HG02885 (cell line): ENCODE measurements around the gene SMG6.

Experiments
- ATAC-seq: cut with Tn5 transposase; IDR thresholded peaks from one replicate; pipeline ENCODE4 v1.9.1; 2021; ENCODE audit warnings: mild to moderate bottlenecking; ENCODE audit not compliant: unreplicated experiment, poor library complexity

The SMG6 gene

GRCh38 chr17:2238432-2239169, 65.0 kb downstream of the SMG6 start:
- peak; percentile 60 for ATAC-seq

GRCh38 chr17:2237950-2238349, 65.6 kb downstream of the SMG6 start:
- no peak for ATAC-seq

- no peak for ATAC-seq
Measured at GRCh38 chr17:2237521-2237921, 66.1 kb downstream of the SMG6 start.

GRCh38 chr17:2235792-2236366, 67.7 kb downstream of the SMG6 start:
- ATAC-seq, result no peak

- no peak for ATAC-seq
Measured at GRCh38 chr17:2235265-2235664, 68.3 kb downstream of the SMG6 start.

GRCh38 chr17:2233441-2233947, 70.1 kb downstream of the SMG6 start:
- no peak for ATAC-seq

- ATAC-seq, result no peak
Measured at GRCh38 chr17:2232244-2232638, 71.3 kb downstream of the SMG6 start.

- ATAC-seq, result no peak
Measured at GRCh38 chr17:2230877-2231276, 72.7 kb downstream of the SMG6 start.

GRCh38 chr17:2227025-2227699, 76.4 kb downstream of the SMG6 start:
- no peak for ATAC-seq

- ATAC-seq, result no peak
Measured at GRCh38 chr17:2223617-2223927, 80.0 kb downstream of the SMG6 start.

GRCh38 chr17:2222901-2223616, 80.5 kb downstream of the SMG6 start:
- ATAC-seq, result no peak

- no peak for ATAC-seq
Measured at GRCh38 chr17:2222301-2222700, 81.3 kb downstream of the SMG6 start.

- ATAC-seq, result no peak
Measured at GRCh38 chr17:2218426-2218825, 85.2 kb downstream of the SMG6 start.

GRCh38 chr17:2215616-2216364, 87.8 kb downstream of the SMG6 start:
- ATAC-seq, result peak; percentile 79

- ATAC-seq, result no peak
Measured at GRCh38 chr17:2214929-2215615, 88.5 kb downstream of the SMG6 start.

- no peak for ATAC-seq
Measured at GRCh38 chr17:2214047-2214928, 89.3 kb downstream of the SMG6 start.

GRCh38 chr17:2213291-2213960, 90.2 kb downstream of the SMG6 start:
- no peak for ATAC-seq

GRCh38 chr17:2212400-2212981, 91.1 kb downstream of the SMG6 start:
- ATAC-seq, result no peak
